ENCODE measurements around the gene FBXO34. TPM values are rescaled to one million over a fixed set of nuclear protein-coding genes. Genes with fewer than 3 reads are reported as not detected.
A peak's percentile ranks its signal among the peaks of the same experiment; 100 is the strongest.

The FBXO34 gene
- total and polyA plus RNA-seq, 2 experiments from 2014 or later: 27.5 to 45.9 TPM

DNA sequence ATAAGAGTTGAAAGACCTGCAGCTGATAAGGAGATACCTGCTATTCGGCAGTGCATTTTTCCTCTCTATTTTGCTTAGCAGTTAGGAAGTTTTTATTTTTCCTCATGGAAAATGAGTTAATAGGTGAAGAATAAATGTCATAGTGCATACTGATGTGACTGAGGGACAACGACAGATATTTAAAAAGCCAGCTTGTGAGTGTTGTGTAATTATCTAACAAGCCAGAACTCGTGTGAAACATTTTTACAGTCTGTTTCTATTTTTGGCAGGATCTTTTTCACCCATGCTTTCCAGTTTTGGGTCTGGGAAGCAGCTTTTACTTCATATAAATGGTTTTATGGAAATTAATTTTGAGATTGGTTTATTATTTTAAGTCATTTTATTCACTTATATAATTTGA, 2.9 kb downstream of the FBXO34 start:
- TF ChIP-seq EZH2phosphoT487 (IDR thresholded peaks at IDR 0.05; ENCODE audit: low read depth, severe bottlenecking, unreplicated experiment): no peak
- Histone ChIP-seq H3K79me2 (peaks cover 76% of the 10 kb centered on the region), H3K27ac (peak overlapping the region; percentile 98), H3K4me2 (peak overlapping the region; percentile 77), H3K36me3 (replicated peaks; ENCODE audit: insufficient read depth, low read depth) (no peaks in the 10 kb centered on the region), H3K4me1 (ENCODE audit: insufficient read depth) (peaks cover 35% of the 10 kb centered on the region), H3K9me3 (ENCODE audit: low read depth) (no peaks in the 10 kb centered on the region), H3K9me2 (replicated peaks; ENCODE audit: insufficient read depth) (no peaks in the 10 kb centered on the region), H3K27me3 (no peaks in the 10 kb centered on the region), H3K4me3 (no peak overlapping the region), H4K20me1 (ENCODE audit: insufficient read depth, poor library complexity, severe bottlenecking) (peaks cover 67% of the 10 kb centered on the region), H2AFZ (no peak overlapping the region)
- no peak for DNase-seq (ENCODE audit: low spot score)
- 48% methylated on average over 3 of the region's 3 CpGs for WGBS (ENCODE audit: low lambda C conversion rate, missing lambda C conversion rate)

DNA sequence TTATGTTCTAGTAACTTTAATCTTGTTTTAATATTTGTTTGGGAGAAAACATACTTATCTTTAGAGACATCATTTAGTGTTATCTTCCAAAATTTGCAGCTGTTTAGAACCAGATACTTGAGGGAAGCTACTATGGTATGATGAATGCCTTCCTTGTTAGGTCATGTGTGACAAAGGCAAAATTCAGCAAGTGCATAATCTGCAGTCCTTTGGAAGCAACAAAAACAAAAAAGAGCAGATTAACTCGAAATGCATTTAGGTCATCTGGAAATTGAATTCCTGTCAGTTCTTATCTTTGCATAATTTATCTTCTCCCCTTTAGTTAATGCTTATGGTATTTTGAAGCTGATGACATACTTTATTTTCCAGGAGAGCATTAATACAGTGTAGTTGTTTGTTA, 3.5 kb downstream of the FBXO34 start:
- Histone ChIP-seq H3K4me2 (peak overlapping the region; percentile 77), H4K20me1 (ENCODE audit: insufficient read depth, poor library complexity, severe bottlenecking) (peaks cover 72% of the 10 kb centered on the region), H3K79me2 (peaks cover 82% of the 10 kb centered on the region), H2AFZ (no peak overlapping the region), H3K4me1 (ENCODE audit: insufficient read depth) (peaks cover 35% of the 10 kb centered on the region), H3K27ac (peak overlapping the region; percentile 27), H3K4me3 (no peak overlapping the region), H3K36me3 (replicated peaks; ENCODE audit: insufficient read depth, low read depth) (no peaks in the 10 kb centered on the region), H3K27me3 (no peaks in the 10 kb centered on the region), H3K9me3 (ENCODE audit: low read depth) (no peaks in the 10 kb centered on the region), H3K9me2 (replicated peaks; ENCODE audit: insufficient read depth) (no peaks in the 10 kb centered on the region)
- TF ChIP-seq EZH2phosphoT487 (IDR thresholded peaks at IDR 0.05; ENCODE audit: low read depth, severe bottlenecking, unreplicated experiment) (no peak), EZH2 (IDR thresholded peaks at IDR 0.05; ENCODE audit: borderline replicate concordance) (no peak)
- TF ChIP-seq, protein P1, sequence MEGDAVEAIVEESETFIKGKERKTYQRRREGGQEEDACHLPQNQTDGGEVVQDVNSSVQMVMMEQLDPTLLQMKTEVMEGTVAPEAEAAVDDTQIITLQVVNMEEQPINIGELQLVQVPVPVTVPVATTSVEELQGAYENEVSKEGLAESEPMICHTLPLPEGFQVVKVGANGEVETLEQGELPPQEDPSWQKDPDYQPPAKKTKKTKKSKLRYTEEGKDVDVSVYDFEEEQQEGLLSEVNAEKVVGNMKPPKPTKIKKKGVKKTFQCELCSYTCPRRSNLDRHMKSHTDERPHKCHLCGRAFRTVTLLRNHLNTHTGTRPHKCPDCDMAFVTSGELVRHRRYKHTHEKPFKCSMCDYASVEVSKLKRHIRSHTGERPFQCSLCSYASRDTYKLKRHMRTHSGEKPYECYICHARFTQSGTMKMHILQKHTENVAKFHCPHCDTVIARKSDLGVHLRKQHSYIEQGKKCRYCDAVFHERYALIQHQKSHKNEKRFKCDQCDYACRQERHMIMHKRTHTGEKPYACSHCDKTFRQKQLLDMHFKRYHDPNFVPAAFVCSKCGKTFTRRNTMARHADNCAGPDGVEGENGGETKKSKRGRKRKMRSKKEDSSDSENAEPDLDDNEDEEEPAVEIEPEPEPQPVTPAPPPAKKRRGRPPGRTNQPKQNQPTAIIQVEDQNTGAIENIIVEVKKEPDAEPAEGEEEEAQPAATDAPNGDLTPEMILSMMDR (IDR thresholded peaks at IDR 0.05; ENCODE audit: poor library complexity): no peak
- WGBS (ENCODE audit: low lambda C conversion rate, missing lambda C conversion rate): 36% methylated on average over 1 of the region's 1 CpG
- DNase-seq (ENCODE audit: low spot score): no peak

DNA sequence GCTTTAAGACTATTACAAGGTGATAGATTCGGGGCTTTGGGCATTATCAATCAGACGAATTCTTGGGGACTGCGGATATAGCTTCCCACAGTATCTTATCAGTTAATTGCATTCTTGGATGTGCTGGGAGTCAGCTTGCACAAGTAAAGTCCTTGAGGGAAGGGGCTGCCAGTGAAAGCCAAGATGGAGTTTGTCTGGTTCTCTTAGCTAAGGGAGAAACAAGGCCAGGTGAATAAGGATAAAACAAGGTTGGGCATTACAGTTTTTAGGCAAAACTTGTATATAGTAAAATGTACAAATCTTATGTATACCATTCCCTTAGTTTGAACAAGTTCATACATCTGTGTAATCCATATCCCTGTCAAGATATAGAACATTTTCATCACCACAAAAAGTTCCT, 5.5 kb downstream of the FBXO34 start:
- 41% methylated on average over 3 of the region's 3 CpGs for WGBS (ENCODE audit: low lambda C conversion rate, missing lambda C conversion rate)

DNA sequence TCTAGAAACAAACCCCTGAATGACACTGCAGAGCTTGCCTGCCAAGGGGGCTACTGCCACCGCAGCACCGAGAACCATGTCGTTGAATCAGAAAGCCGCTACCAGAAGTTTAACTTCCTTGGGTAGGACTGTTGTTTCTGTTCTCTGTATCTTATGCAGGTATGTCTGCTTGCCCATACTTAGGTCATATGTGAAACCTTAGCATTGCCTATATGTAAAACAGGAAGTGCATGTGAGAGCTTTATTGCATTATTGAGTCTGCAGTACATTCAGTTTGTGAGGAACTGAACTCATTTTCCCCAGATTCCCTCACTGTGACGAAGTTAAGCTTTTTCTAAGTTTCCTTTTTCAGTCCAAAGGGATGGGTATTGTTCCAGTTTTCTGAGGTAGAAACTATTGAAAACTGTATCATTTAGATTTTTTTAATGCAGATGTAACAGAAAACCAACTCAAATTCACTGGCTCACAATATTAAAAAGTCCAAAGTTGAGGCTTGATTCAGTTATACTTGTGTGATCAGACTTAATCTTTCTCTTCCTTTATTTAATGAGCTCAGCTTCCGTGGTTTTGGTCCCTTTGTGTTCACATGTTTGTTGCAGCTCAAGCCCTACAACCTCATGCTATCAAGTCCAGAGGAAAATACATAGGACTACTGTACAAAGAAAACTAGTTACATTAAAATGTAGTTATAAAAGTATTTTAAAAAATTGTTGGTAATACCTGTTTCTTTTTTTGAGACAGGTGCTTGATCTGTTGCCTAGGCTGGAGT, 6.9 kb downstream of the FBXO34 start:
- Histone ChIP-seq H3K79me2 (peaks cover 100% of the 10 kb centered on the region), H3K27ac (peak overlapping the region; percentile 45), H3K27me3 (no peaks in the 10 kb centered on the region), H3K9me2 (replicated peaks; ENCODE audit: insufficient read depth) (no peaks in the 10 kb centered on the region), H3K4me2 (peak overlapping the region; percentile 60), H4K20me1 (ENCODE audit: insufficient read depth, poor library complexity, severe bottlenecking) (peaks cover 85% of the 10 kb centered on the region), H3K4me1 (ENCODE audit: insufficient read depth) (peaks cover 33% of the 10 kb centered on the region), H3K4me3 (no peak overlapping the region), H2AFZ (no peak overlapping the region), H3K9me3 (ENCODE audit: low read depth) (no peaks in the 10 kb centered on the region), H3K36me3 (replicated peaks; ENCODE audit: insufficient read depth, low read depth) (no peaks in the 10 kb centered on the region)
- no peak for DNase-seq (ENCODE audit: low spot score)
- TF ChIP-seq EZH2phosphoT487 (IDR thresholded peaks at IDR 0.05; ENCODE audit: low read depth, severe bottlenecking, unreplicated experiment) (no peak), EZH2 (IDR thresholded peaks at IDR 0.05; ENCODE audit: borderline replicate concordance) (no peak)
- TF ChIP-seq, protein P1 (IDR thresholded peaks at IDR 0.05; ENCODE audit: poor library complexity): no peak
- whole genome bisulfite sequencing (ENCODE audit: low lambda C conversion rate, missing lambda C conversion rate): 69% methylated on average over 6 of the region's 6 CpGs

More for the DNA sequence above, 5.5 kb downstream of the FBXO34 start:
- H3K4me3 ChIP-seq: no peak overlapping the region
- no peak overlapping the region for H3K4me2 ChIP-seq
- TF ChIP-seq EZH2phosphoT487 (IDR thresholded peaks at IDR 0.05; ENCODE audit: low read depth, severe bottlenecking, unreplicated experiment): no peak
- TF ChIP-seq, protein P1 (IDR thresholded peaks at IDR 0.05; ENCODE audit: poor library complexity): no peak
- no peak for TF ChIP-seq EZH2 (IDR thresholded peaks at IDR 0.05; ENCODE audit: borderline replicate concordance)
- H3K9me2 ChIP-seq (replicated peaks; ENCODE audit: insufficient read depth): no peaks in the 10 kb centered on the region
- peaks cover 100% of the 10 kb centered on the region for H3K79me2 ChIP-seq
- no peaks in the 10 kb centered on the region for H3K36me3 ChIP-seq (replicated peaks; ENCODE audit: insufficient read depth, low read depth)
- DNase-seq (ENCODE audit: low spot score): no peak
- peaks cover 35% of the 10 kb centered on the region for H3K4me1 ChIP-seq (ENCODE audit: insufficient read depth)
- no peaks in the 10 kb centered on the region for H3K27me3 ChIP-seq
- H3K9me3 ChIP-seq (ENCODE audit: low read depth): no peaks in the 10 kb centered on the region
- peaks cover 84% of the 10 kb centered on the region for H4K20me1 ChIP-seq (ENCODE audit: insufficient read depth, poor library complexity, severe bottlenecking)
- H2AFZ ChIP-seq: no peak overlapping the region
- H3K27ac ChIP-seq: peak overlapping the region; percentile 45

All from hepatocyte (in vitro differentiated cells).